Osteocyte (in vitro differentiated cells): ENCODE measurements around the gene HCAR3. TPM values are rescaled to one million over a fixed set of nuclear protein-coding genes. Genes with fewer than 3 reads are reported as not detected.
"Not testable (repeated sequence)": the region's sequence is repeated elsewhere in the genome, so short reads cannot be mapped to it uniquely, and the experiment has no call there.

Source experiments
- DNase-seq: peaks from one replicate; pipeline ENCODE4 v3.0.0; 2021; ENCODE audit warnings: mixed read lengths; ENCODE audit not compliant: unreplicated experiment; ENCODE audit errors: extremely low spot score
- H3K27ac Mint-ChIP-seq: one replicate; pipeline ENCODE4 v1.8.0; 2021; ENCODE audit warnings: mild to moderate bottlenecking, mixed read lengths; ENCODE audit not compliant: unreplicated experiment
- H3K27me3 Mint-ChIP-seq: one replicate; pipeline ENCODE4 v1.8.0; 2021; ENCODE audit warnings: mixed read lengths; ENCODE audit not compliant: unreplicated experiment
- H3K36me3 Mint-ChIP-seq: one replicate; pipeline ENCODE4 v1.8.0; 2021; ENCODE audit warnings: mixed read lengths; ENCODE audit not compliant: unreplicated experiment
- H3K4me1 Mint-ChIP-seq: one replicate; pipeline ENCODE4 v1.8.0; 2021; ENCODE audit warnings: mixed read lengths; ENCODE audit not compliant: unreplicated experiment
- H3K4me3 Mint-ChIP-seq: one replicate; pipeline ENCODE4 v1.8.0; 2021; ENCODE audit warnings: mild to moderate bottlenecking, moderate library complexity, mixed read lengths; ENCODE audit not compliant: unreplicated experiment
- H3K9me3 Mint-ChIP-seq: one replicate; pipeline ENCODE4 v1.8.0; 2021; ENCODE audit warnings: mixed read lengths; ENCODE audit not compliant: unreplicated experiment
- CTCF ChIP-seq: fragments of 200-600 bp; sonication (generic); IDR thresholded peaks from 2 replicates; pipeline ENCODE4 v1.5.0; 2021; ENCODE audit warnings: antibody characterized with exemption, mild to moderate bottlenecking, moderate library complexity
- total RNA-seq: library from RNA; stranded (reverse); gene quantifications from 2 replicates; pipeline ENCODE4 v1.2.1, GENCODE V29; 2021

The HCAR3 gene
- total RNA-seq, 1 donor from 2014 or later = not detected

DNA sequence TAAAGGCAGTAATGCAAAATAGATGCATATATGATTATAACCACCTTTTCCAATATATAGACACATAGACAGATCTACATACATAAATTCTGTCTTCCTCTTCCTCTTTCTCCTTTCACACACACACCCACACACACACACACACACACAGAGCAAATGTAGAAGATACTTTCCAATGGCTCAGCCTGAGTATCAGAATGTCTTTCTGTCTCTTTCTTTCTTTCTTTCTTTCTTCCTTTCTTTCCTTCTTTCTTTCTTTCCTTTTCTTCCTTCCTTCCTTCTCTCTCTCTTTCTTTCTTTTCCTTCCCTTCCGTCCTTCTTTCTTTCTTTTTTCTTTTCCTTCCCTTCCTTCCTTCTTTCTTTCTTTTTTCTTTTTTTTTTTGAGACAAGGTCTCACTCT, 5.3 kb downstream of the HCAR3 start:
- DNase-seq, H3K27ac Mint-ChIP-seq, H3K4me1 Mint-ChIP-seq, H3K4me3 Mint-ChIP-seq, H3K36me3 Mint-ChIP-seq, H3K9me3 Mint-ChIP-seq: not testable (repeated sequence)
- H3K27me3 Mint-ChIP-seq = peaks cover 21% of the 10 kb centered on the region

DNA sequence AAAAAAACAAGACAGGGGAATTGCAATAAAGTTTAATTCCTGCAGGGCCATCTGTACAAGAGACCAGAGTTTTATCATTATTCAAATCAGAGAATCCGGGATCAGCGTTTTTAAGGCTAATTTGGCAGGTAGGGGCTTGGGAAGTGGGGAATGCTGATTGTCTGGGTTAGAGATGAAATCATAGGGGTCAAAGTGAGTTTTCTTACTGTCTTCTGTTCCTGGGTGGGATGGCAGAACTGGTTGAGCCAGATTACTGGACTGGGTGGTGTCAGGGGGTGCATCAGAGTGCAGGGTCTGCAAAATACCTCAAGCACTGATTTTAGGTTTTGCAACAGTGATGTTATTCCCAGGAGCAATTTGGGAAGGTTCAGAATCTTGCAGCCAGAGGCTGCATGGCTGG, 6.3 kb downstream of the HCAR3 start:
- not testable (repeated sequence) for H3K27ac Mint-ChIP-seq, H3K36me3 Mint-ChIP-seq, H3K9me3 Mint-ChIP-seq, H3K4me1 Mint-ChIP-seq, H3K4me3 Mint-ChIP-seq, DNase-seq
- H3K27me3 Mint-ChIP-seq = peaks cover 19% of the 10 kb centered on the region

GRCh38 chr12:122709287-122709686, 7.3 kb downstream of the HCAR3 start:
- H3K36me3 Mint-ChIP-seq, DNase-seq, H3K9me3 Mint-ChIP-seq, H3K27ac Mint-ChIP-seq, H3K4me1 Mint-ChIP-seq, H3K4me3 Mint-ChIP-seq: not testable (repeated sequence)
- peaks cover 12% of the 10 kb centered on the region for H3K27me3 Mint-ChIP-seq

DNA sequence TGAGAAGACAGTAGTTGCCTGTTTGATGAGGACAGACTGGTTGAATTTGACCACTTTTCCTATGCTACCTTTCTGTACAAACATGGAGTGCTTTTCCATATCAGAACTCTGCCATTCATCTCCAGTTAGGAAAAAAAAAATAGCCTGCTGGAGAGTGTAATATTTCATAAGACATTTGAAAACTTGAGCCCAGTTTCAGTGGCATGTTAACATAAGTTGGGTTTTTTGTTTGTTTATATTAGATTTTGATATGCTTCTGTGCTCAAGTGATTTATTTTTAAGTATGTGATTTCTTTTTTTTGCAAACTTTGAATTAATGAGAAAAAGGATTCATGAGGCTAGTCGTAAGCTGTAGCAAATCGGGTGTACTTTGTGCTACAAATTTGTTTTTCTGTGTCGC, 12.8 kb downstream of the HCAR3 start:
- not testable (repeated sequence) for H3K27ac Mint-ChIP-seq

DNA sequence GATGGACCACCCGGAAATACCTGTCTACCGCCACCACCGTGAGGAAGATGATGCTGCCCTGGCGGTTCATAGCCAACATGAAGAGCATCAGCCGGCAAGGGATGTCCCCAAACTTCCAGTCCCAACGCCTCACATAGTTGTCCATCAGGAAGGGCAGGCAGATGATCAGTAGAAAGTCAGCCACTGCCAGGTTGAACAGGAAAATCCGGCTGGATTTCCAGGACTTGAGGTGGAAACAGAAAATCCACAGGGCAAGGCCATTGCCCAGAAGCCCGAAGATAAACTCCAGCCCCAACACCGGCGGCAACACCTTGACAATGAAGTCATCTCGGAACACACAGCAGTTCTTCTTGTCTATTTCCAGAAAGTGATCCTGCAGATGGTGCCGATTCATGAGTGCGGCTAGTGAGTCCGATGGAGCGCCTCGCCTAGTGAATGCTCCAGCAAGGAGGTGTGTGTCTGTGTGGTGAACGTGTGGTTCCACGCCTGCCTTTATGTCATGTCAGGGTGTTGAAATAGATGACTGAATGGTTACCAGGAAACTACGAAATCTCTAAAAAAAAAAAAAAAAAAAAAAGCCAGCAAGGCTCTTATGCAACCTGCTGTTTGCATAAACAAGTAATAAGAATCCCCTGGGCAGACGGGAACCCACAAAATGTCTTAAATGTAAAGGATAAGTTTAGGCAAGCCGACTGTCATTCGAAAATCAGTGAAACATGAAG, 13.6 kb downstream of the HCAR3 start, which contains the start of gene HCAR2:
Gene HCAR2 (minus strand): TSS at position 468 of the 722 bp plus-strand sequence. CDS start 74 bp downstream, at position 394.
- H3K27me3 Mint-ChIP-seq, H3K4me3 Mint-ChIP-seq: not testable (repeated sequence)

More for the DNA sequence above, 12.8 kb downstream of the HCAR3 start:
- not testable (repeated sequence) for H3K4me3 Mint-ChIP-seq, H3K4me1 Mint-ChIP-seq, H3K27me3 Mint-ChIP-seq, DNase-seq, H3K36me3 Mint-ChIP-seq, H3K9me3 Mint-ChIP-seq

DNA sequence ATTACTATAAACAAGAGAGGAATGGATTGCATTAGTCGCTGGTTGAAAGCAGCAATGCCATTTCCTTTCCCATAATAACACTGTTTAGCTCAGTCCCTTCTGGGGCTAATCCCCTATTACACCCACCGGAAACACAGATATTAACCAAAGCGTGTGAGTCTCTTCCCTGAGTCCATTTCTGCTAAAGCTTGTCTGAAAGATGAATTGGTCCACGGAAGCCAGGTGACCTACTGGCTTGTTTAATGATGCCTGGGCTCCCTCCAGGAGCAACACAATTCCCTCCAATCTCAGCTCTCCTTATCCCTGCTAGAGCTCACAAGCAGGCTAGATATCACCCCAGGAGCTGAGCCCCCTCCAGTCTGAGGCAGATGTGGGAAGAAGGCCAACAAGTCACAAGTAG, 15.1 kb downstream of the HCAR3 start:
- DNase-seq, H3K36me3 Mint-ChIP-seq, H3K27ac Mint-ChIP-seq, H3K4me1 Mint-ChIP-seq, H3K4me3 Mint-ChIP-seq, H3K9me3 Mint-ChIP-seq, H3K27me3 Mint-ChIP-seq: not testable (repeated sequence)

More for the DNA sequence above, 13.6 kb downstream of the HCAR3 start, which contains the start of gene HCAR2:
- H3K9me3 Mint-ChIP-seq, H3K4me1 Mint-ChIP-seq, DNase-seq, H3K27ac Mint-ChIP-seq, H3K36me3 Mint-ChIP-seq: not testable (repeated sequence)

GRCh38 chr12:122700038-122700710, 16.4 kb downstream of the HCAR3 start:
- H3K4me3 Mint-ChIP-seq, DNase-seq, H3K27ac Mint-ChIP-seq, H3K36me3 Mint-ChIP-seq, H3K4me1 Mint-ChIP-seq, H3K27me3 Mint-ChIP-seq, H3K9me3 Mint-ChIP-seq: not testable (repeated sequence)

DNA sequence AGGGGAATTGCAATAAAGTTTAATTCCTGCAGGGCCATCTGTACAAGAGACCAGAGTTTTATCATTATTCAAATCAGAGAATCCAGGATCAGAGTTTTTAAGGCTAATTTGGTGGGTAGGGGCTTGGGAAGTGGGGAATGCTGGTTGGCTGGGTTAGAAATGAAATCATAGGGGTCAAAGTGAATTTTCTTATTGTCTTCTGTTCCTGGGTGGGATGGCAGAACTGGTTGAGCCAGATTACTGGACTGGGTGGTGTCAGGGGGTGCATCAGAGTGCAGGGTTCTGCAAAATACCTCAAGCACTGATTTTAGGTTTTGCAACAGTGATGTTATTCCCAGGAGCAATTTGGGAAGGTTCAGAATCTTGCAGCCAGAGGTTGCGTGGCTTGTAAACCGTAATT, 19.7 kb downstream of the HCAR3 start:
- H3K9me3 Mint-ChIP-seq, H3K36me3 Mint-ChIP-seq, DNase-seq, H3K4me3 Mint-ChIP-seq, H3K4me1 Mint-ChIP-seq, H3K27ac Mint-ChIP-seq, H3K27me3 Mint-ChIP-seq: not testable (repeated sequence)

- Mint-ChIP-seq H3K9me3 (no peaks in the 10 kb centered on the region), H3K27ac (no peak overlapping the region), H3K4me3 (no peak overlapping the region), H3K27me3 (no peaks in the 10 kb centered on the region), H3K36me3 (no peaks in the 10 kb centered on the region), H3K4me1 (no peaks in the 10 kb centered on the region)
- DNase-seq = no peak
- no peak for TF ChIP-seq CTCF
These were observed 25.0 kb downstream of the HCAR3 start for GRCh38 chr12:122691566-122691965.
